ENCODE measurements around the gene ITGAV.

Gene ITGAV

GRCh38 chr2:186637497-186637800 lies 47.6 kb downstream of the ITGAV start:
- no peaks in the 10 kb centered on the region for H3K9me3 Mint-ChIP-seq
- H3K27me3 Mint-ChIP-seq = no peaks in the 10 kb centered on the region
- peaks cover 41% of the 10 kb centered on the region for H3K4me1 Mint-ChIP-seq (ENCODE audit: low read depth)
- intact Hi-C loops (cut with micrococcal nuclease) = loop anchor here (5.0 kb wide), 2 partner anchors 45 to 150 kb away; partner anchors contain the start of genes ITGAV and ZC3H15
- H3K4me3 Mint-ChIP-seq = no peak overlapping the region
- H3K36me3 Mint-ChIP-seq (ENCODE audit: low read depth) = peaks cover 27% of the 10 kb centered on the region
- H3K27ac Mint-ChIP-seq = peak overlapping the region; percentile 70

- Mint-ChIP-seq H3K9me3 (no peaks in the 10 kb centered on the region), H3K27ac (peak overlapping the region; percentile 23), H3K4me1 (ENCODE audit: low read depth) (peaks cover 35% of the 10 kb centered on the region), H3K4me3 (no peak overlapping the region), H3K27me3 (no peaks in the 10 kb centered on the region), H3K36me3 (ENCODE audit: low read depth) (peaks cover 52% of the 10 kb centered on the region)
- intact Hi-C loops (cut with micrococcal nuclease) = loop anchor here (5.0 kb wide), 2 partner anchors 48 to 153 kb away; partner anchors contain the start of genes ITGAV and ZC3H15
These were observed 50.1 kb downstream of the ITGAV start for GRCh38 chr2:186639939-186640338.

GRCh38 chr2:186641132-186641806 lies 51.4 kb downstream of the ITGAV start:
- Mint-ChIP-seq H3K4me1 (ENCODE audit: low read depth) (peaks cover 35% of the 10 kb centered on the region), H3K4me3 (no peak overlapping the region), H3K36me3 (ENCODE audit: low read depth) (peaks cover 65% of the 10 kb centered on the region), H3K27ac (peak overlapping the region; percentile 51), H3K27me3 (no peaks in the 10 kb centered on the region), H3K9me3 (no peaks in the 10 kb centered on the region)
- intact Hi-C loops (cut with micrococcal nuclease) = loop anchor here (1.0 kb wide), 1 partner anchor 137 kb away; no protein-coding TSS in a partner anchor

DNA sequence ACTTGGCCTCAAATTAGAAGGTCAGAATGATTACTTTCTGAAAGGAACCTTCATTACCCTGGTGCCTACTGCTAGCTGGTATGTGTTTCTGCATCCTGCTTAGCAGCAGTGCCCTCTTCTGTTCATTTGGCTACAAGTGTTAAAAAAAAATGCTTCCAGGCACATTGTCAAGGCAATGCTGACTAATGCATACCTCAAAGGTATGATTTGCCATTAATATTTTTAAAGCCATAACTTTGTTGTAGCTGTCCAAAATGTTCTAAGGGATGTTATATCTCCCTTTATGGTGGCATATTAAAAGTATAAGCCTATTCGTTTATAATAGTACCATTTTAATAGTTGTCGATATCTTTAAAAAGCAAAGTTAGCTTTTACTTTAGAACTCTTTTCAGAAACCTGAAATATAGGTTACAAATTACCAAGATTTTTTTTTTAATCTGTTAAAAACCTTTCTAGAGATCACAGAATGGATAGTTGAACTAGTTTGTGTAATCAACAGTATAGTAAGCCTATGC lies 52.0 kb downstream of the ITGAV start:
- Mint-ChIP-seq H3K36me3 (ENCODE audit: low read depth) (peaks cover 70% of the 10 kb centered on the region), H3K4me1 (ENCODE audit: low read depth) (peaks cover 35% of the 10 kb centered on the region), H3K9me3 (no peaks in the 10 kb centered on the region), H3K4me3 (no peak overlapping the region), H3K27ac (no peak overlapping the region), H3K27me3 (no peaks in the 10 kb centered on the region)
- intact Hi-C loops (cut with micrococcal nuclease) = loop anchor here (1.0 kb wide), 1 partner anchor 138 kb away; no protein-coding TSS in a partner anchor

GRCh38 chr2:186644791-186645190 lies 54.9 kb downstream of the ITGAV start:
- no peak overlapping the region for H3K27ac Mint-ChIP-seq
- H3K36me3 Mint-ChIP-seq (ENCODE audit: low read depth) = peaks cover 77% of the 10 kb centered on the region
- H3K4me3 Mint-ChIP-seq = no peak overlapping the region
- H3K9me3 Mint-ChIP-seq = no peaks in the 10 kb centered on the region
- H3K27me3 Mint-ChIP-seq = no peaks in the 10 kb centered on the region
- intact Hi-C loops (cut with micrococcal nuclease) = no loop called here
- H3K4me1 Mint-ChIP-seq (ENCODE audit: low read depth) = peaks cover 13% of the 10 kb centered on the region

DNA sequence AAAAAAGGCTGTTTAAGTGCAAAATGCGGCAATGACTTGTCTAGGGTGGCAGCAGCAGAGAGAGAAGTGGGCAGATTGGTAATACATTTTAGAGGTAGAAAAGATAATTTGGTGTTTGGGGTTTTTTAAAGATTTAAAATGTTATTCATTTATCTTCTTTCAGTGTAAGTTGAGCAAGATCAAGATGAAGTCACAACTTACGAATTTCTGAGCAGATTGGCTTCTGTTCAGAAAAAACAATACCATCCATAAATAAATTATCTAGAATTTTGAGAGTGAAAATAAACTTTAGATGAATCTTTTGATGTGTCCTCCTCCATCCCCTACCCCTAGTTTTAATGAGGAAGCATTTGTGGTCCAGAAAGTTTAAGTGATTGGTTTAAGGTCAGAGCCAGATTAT lies 56.1 kb downstream of the ITGAV start:
- Mint-ChIP-seq H3K27ac (no peak overlapping the region), H3K9me3 (no peaks in the 10 kb centered on the region), H3K36me3 (ENCODE audit: low read depth) (peaks cover 78% of the 10 kb centered on the region), H3K27me3 (no peaks in the 10 kb centered on the region), H3K4me1 (ENCODE audit: low read depth) (peaks cover 5% of the 10 kb centered on the region), H3K4me3 (no peak overlapping the region)
- intact Hi-C loops (cut with micrococcal nuclease) = no loop called here

DNA sequence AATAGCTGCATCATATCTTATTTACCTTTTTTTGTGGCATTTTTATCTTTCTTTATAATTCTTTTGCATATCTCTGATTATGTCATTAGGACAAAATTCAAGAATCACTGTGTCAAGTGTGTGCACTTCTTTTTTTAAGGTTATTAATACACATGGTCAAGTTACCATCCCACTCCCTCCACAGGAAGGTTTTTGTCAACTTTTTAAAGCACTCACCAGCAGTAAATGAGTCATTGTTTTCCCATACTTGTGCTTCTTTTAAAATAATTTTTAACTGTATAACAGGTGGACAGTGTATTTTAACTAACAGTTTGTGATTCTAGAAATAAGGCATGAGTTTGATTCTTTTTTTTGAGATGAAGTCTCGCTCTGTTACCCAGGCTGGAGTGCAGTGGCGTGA lies 58.3 kb downstream of the ITGAV start:
- peaks cover 71% of the 10 kb centered on the region for H3K36me3 Mint-ChIP-seq (ENCODE audit: low read depth)
- H3K4me3 Mint-ChIP-seq = no peak overlapping the region
- intact Hi-C loops (cut with micrococcal nuclease) = no loop called here
- no peaks in the 10 kb centered on the region for H3K9me3 Mint-ChIP-seq
- no peaks in the 10 kb centered on the region for H3K4me1 Mint-ChIP-seq (ENCODE audit: low read depth)
- H3K27ac Mint-ChIP-seq = no peak overlapping the region
- no peaks in the 10 kb centered on the region for H3K27me3 Mint-ChIP-seq

GRCh38 chr2:186653511-186653910 lies 63.7 kb downstream of the ITGAV start:
- peaks cover 68% of the 10 kb centered on the region for H3K36me3 Mint-ChIP-seq (ENCODE audit: low read depth)

GRCh38 chr2:186659383-186659782 lies 69.5 kb downstream of the ITGAV start:
- no peaks in the 10 kb centered on the region for H3K4me1 Mint-ChIP-seq (ENCODE audit: low read depth)
- H3K9me3 Mint-ChIP-seq = no peaks in the 10 kb centered on the region
- H3K27ac Mint-ChIP-seq = no peak overlapping the region
- H3K27me3 Mint-ChIP-seq = no peaks in the 10 kb centered on the region
- peaks cover 89% of the 10 kb centered on the region for H3K36me3 Mint-ChIP-seq (ENCODE audit: low read depth)
- no peak overlapping the region for H3K4me3 Mint-ChIP-seq
- intact Hi-C loops (cut with micrococcal nuclease) = no loop called here

More at GRCh38 chr2:186653511-186653910, 63.7 kb downstream of the ITGAV start:
- Mint-ChIP-seq H3K4me3 (no peak overlapping the region), H3K9me3 (no peaks in the 10 kb centered on the region), H3K27me3 (no peaks in the 10 kb centered on the region), H3K27ac (no peak overlapping the region), H3K4me1 (ENCODE audit: low read depth) (no peaks in the 10 kb centered on the region)
- intact Hi-C loops (cut with micrococcal nuclease) = no loop called here

DNA sequence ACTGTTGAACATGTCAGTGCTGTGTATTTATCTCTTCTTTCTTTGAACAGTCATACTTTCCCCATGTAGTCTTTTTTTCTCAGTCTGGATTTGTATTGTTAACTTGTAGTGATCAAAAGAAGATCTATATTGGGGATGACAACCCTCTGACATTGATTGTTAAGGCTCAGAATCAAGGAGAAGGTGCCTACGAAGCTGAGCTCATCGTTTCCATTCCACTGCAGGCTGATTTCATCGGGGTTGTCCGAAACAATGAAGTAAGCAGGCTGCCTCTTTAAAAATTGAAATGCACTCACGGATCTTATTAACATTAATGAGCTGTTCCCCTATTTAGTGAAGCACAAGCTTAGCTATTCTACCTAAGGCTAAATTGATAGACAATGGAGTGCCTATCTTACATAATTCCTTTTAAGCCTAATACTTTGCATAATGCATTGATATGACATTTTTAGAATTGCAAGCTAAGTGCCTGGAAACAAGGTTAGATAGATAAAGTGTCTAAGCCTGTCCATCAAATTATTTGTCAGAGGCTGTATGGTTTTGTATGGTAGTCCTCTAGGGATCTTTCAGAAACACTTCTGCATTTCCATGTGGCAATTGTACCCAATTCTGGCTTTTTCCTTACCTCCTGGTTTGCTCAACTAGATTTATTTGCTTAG lies 74.7 kb downstream of the ITGAV start:
- H3K4me3 Mint-ChIP-seq = no peak overlapping the region
- H3K9me3 Mint-ChIP-seq = no peaks in the 10 kb centered on the region
- H3K27ac Mint-ChIP-seq = no peak overlapping the region
- intact Hi-C loops (cut with micrococcal nuclease) = loop anchor here (10.0 kb wide), 1 partner anchor 790 kb away; no protein-coding TSS in a partner anchor
- peaks cover 90% of the 10 kb centered on the region for H3K36me3 Mint-ChIP-seq (ENCODE audit: low read depth)
- no peaks in the 10 kb centered on the region for H3K4me1 Mint-ChIP-seq (ENCODE audit: low read depth)
- H3K27me3 Mint-ChIP-seq = no peaks in the 10 kb centered on the region

GRCh38 chr2:186669146-186669545 lies 79.3 kb downstream of the ITGAV start:
- H3K9me3 Mint-ChIP-seq = peaks cover 12% of the 10 kb centered on the region
- H3K27me3 Mint-ChIP-seq = no peaks in the 10 kb centered on the region
- H3K36me3 Mint-ChIP-seq (ENCODE audit: low read depth) = peaks cover 99% of the 10 kb centered on the region
- no peak overlapping the region for H3K27ac Mint-ChIP-seq
- intact Hi-C loops (cut with micrococcal nuclease) = loop anchor here (10.0 kb wide), 1 partner anchor 786 kb away; no protein-coding TSS in a partner anchor
- H3K4me1 Mint-ChIP-seq (ENCODE audit: low read depth) = no peaks in the 10 kb centered on the region
- H3K4me3 Mint-ChIP-seq = no peak overlapping the region

GRCh38 chr2:186670831-186671230 lies 81.0 kb downstream of the ITGAV start:
- H3K4me3 Mint-ChIP-seq = no peak overlapping the region
- H3K36me3 Mint-ChIP-seq (ENCODE audit: low read depth) = peaks cover 99% of the 10 kb centered on the region
- intact Hi-C loops (cut with micrococcal nuclease) = no loop called here
- peaks cover 12% of the 10 kb centered on the region for H3K9me3 Mint-ChIP-seq
- H3K27ac Mint-ChIP-seq = no peak overlapping the region
- no peaks in the 10 kb centered on the region for H3K4me1 Mint-ChIP-seq (ENCODE audit: low read depth)
- H3K27me3 Mint-ChIP-seq = no peaks in the 10 kb centered on the region

DNA sequence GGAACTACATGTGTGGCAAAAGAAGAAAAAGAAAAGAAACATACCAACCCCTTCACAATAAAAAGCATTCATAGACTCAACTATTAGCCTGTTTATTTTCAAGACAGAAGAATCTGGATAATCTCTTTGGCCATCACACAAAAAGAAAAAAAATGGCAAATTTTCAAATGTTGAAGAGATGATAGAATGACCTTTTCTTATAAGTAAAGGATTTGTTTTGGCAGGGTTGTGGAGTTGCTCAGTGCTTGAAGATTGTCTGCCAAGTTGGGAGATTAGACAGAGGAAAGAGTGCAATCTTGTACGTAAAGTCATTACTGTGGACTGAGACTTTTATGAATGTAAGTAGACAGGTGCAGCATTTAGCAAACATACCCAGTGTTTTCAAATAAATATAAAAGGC lies 85.5 kb downstream of the ITGAV start:
- Mint-ChIP-seq H3K27ac (no peak overlapping the region), H3K4me1 (ENCODE audit: low read depth) (no peaks in the 10 kb centered on the region), H3K4me3 (no peak overlapping the region), H3K27me3 (no peaks in the 10 kb centered on the region), H3K36me3 (ENCODE audit: low read depth) (peaks cover 72% of the 10 kb centered on the region), H3K9me3 (peaks cover 12% of the 10 kb centered on the region)
- intact Hi-C loops (cut with micrococcal nuclease) = no loop called here

- Mint-ChIP-seq H3K36me3 (ENCODE audit: low read depth) (peaks cover 12% of the 10 kb centered on the region), H3K4me3 (no peak overlapping the region), H3K27ac (no peak overlapping the region), H3K27me3 (no peaks in the 10 kb centered on the region), H3K4me1 (ENCODE audit: low read depth) (no peaks in the 10 kb centered on the region), H3K9me3 (peaks cover 43% of the 10 kb centered on the region)
- intact Hi-C loops (cut with micrococcal nuclease) = no loop called here
These were observed 93.5 kb downstream of the ITGAV start for GRCh38 chr2:186683341-186683740.

Data from dendritic cell treated with granulocyte-macrophage colony-stimulating factor and Interleukin-4, amounts not matched to agents 40 ng/mL and 50 ng/mL, for 4 days (primary cell).